ENCODE results near the gene ADCY9.

ADCY9 gene

GRCh38 chr16:3997231-3997841 is 118.9 kb downstream of the ADCY9 start:
- no peak for TF ChIP-seq TAF1 (IDR thresholded peaks at IDR 0.05; ENCODE audit: borderline replicate concordance, insufficient read depth, low read length)
- no peak for TF ChIP-seq SIN3A (IDR thresholded peaks at IDR 0.05; ENCODE audit: borderline replicate concordance, insufficient read depth, low read length)
- TF ChIP-seq REST (IDR thresholded peaks at IDR 0.05; ENCODE audit: insufficient read depth in 1 of 2, low read depth in 2 of 2, low read length in 2 of 2) = no peak

GRCh38 chr16:3995001-3995400 is 121.2 kb downstream of the ADCY9 start:
- TF ChIP-seq FOXP2 (optimal IDR thresholded peaks at IDR 0.05; ENCODE audit: borderline replicate concordance, extremely low read depth, extremely low read length, insufficient read depth) (no peak), SIN3A (IDR thresholded peaks at IDR 0.05; ENCODE audit: borderline replicate concordance, insufficient read depth, low read length) (no peak), TAF1 (IDR thresholded peaks at IDR 0.05; ENCODE audit: borderline replicate concordance, insufficient read depth, low read length) (no peak), POLR2AphosphoS5 (IDR thresholded peaks at IDR 0.05; ENCODE audit: low read depth, low read length) (no peak), REST (IDR thresholded peaks at IDR 0.05; ENCODE audit: insufficient read depth in 1 of 2, low read depth in 2 of 2, low read length in 2 of 2) (no peak)

GRCh38 chr16:3993052-3993785 is 123.0 kb downstream of the ADCY9 start:
- no peak for TF ChIP-seq REST (IDR thresholded peaks at IDR 0.05; ENCODE audit: insufficient read depth in 1 of 2, low read depth in 2 of 2, low read length in 2 of 2)
- TF ChIP-seq FOXP2 (optimal IDR thresholded peaks at IDR 0.05; ENCODE audit: borderline replicate concordance, extremely low read depth, extremely low read length, insufficient read depth) = no peak
- TF ChIP-seq TAF1 (IDR thresholded peaks at IDR 0.05; ENCODE audit: borderline replicate concordance, insufficient read depth, low read length) = no peak
- no peak for TF ChIP-seq SIN3A (IDR thresholded peaks at IDR 0.05; ENCODE audit: borderline replicate concordance, insufficient read depth, low read length)
- no peak for TF ChIP-seq POLR2AphosphoS5 (IDR thresholded peaks at IDR 0.05; ENCODE audit: low read depth, low read length)

- TF ChIP-seq TAF1 (IDR thresholded peaks at IDR 0.05; ENCODE audit: borderline replicate concordance, insufficient read depth, low read length) (no peak), FOXP2 (optimal IDR thresholded peaks at IDR 0.05; ENCODE audit: borderline replicate concordance, extremely low read depth, extremely low read length, insufficient read depth) (no peak), POLR2AphosphoS5 (IDR thresholded peaks at IDR 0.05; ENCODE audit: low read depth, low read length) (no peak), SIN3A (IDR thresholded peaks at IDR 0.05; ENCODE audit: borderline replicate concordance, insufficient read depth, low read length) (no peak), REST (IDR thresholded peaks at IDR 0.05; ENCODE audit: insufficient read depth in 1 of 2, low read depth in 2 of 2, low read length in 2 of 2) (no peak)
These were observed 123.8 kb downstream of the ADCY9 start for GRCh38 chr16:3992297-3993051.
